ENCODE measurements around the gene PLAC1.

The PLAC1 gene

GRCh38 chrX:134658002-134658759, at the start of gene PLAC1:
Gene PLAC1 (minus strand): TSS chrX:134658471. CDS start chrX:134566682, 91,789 bp downstream.
- H3K27me3 ChIP-seq (ENCODE audit: insufficient read depth, low read depth) = no peaks in the 10 kb centered on the region
- H3K4me1 ChIP-seq (ENCODE audit: low read depth, poor library complexity, severe bottlenecking) = no peaks in the 10 kb centered on the region
- H3K4me3 ChIP-seq (IDR thresholded peaks at IDR 0.05; ENCODE audit: insufficient read depth, low read depth, low read length) = no peak within 1 kb of the TSS

GRCh38 chrX:134706138-134706537, 47.9 kb upstream of the PLAC1 start:
- no peak overlapping the region for H3K9ac ChIP-seq
- H4K20me1 ChIP-seq (ENCODE audit: insufficient read depth) = no peaks in the 10 kb centered on the region
- no peaks in the 10 kb centered on the region for H3K36me3 ChIP-seq (ENCODE audit: insufficient read depth)
- no peaks in the 10 kb centered on the region for H3K79me2 ChIP-seq (ENCODE audit: insufficient read depth, low read depth)
- no peak overlapping the region for H3K4me2 ChIP-seq
- H3K4me1 ChIP-seq (ENCODE audit: low read depth, poor library complexity, severe bottlenecking) = no peaks in the 10 kb centered on the region
- H3K27me3 ChIP-seq (ENCODE audit: insufficient read depth, low read depth) = no peaks in the 10 kb centered on the region
- no peak for TF ChIP-seq CTCF (conservative IDR thresholded peaks at IDR 0.05; ENCODE audit: low read depth, low read length)
- H2AFZ ChIP-seq (ENCODE audit: low read depth) = no peak overlapping the region
- H3K4me3 ChIP-seq (IDR thresholded peaks at IDR 0.05; ENCODE audit: insufficient read depth, low read depth, low read length) = no peak overlapping the region
- no peak overlapping the region for H3K27ac ChIP-seq

More at GRCh38 chrX:134658002-134658759, at the start of gene PLAC1:
- no peaks in the 10 kb centered on the region for H4K20me1 ChIP-seq (ENCODE audit: insufficient read depth)
- no peak within 1 kb of the TSS for H2AFZ ChIP-seq (ENCODE audit: low read depth)
- no peak within 1 kb of the TSS for H3K4me2 ChIP-seq
- H3K36me3 ChIP-seq (ENCODE audit: insufficient read depth) = no peaks in the 10 kb centered on the region
- H3K9ac ChIP-seq = no peak within 1 kb of the TSS
- TF ChIP-seq CTCF (conservative IDR thresholded peaks at IDR 0.05; ENCODE audit: low read depth, low read length) = no peak
- no peak within 1 kb of the TSS for H3K27ac ChIP-seq
- no peaks in the 10 kb centered on the region for H3K79me2 ChIP-seq (ENCODE audit: insufficient read depth, low read depth)

GRCh38 chrX:134695999-134696398, 37.7 kb upstream of the PLAC1 start:
- H3K36me3 ChIP-seq (ENCODE audit: insufficient read depth) = no peaks in the 10 kb centered on the region
- H3K4me1 ChIP-seq (ENCODE audit: low read depth, poor library complexity, severe bottlenecking) = no peaks in the 10 kb centered on the region
- TF ChIP-seq CTCF (conservative IDR thresholded peaks at IDR 0.05; ENCODE audit: low read depth, low read length) = no peak
- H4K20me1 ChIP-seq (ENCODE audit: insufficient read depth) = no peaks in the 10 kb centered on the region
- H3K9ac ChIP-seq = no peak overlapping the region
- H3K4me3 ChIP-seq (IDR thresholded peaks at IDR 0.05; ENCODE audit: insufficient read depth, low read depth, low read length) = no peak overlapping the region
- H3K4me2 ChIP-seq = no peak overlapping the region
- H3K27me3 ChIP-seq (ENCODE audit: insufficient read depth, low read depth) = no peaks in the 10 kb centered on the region
- H2AFZ ChIP-seq (ENCODE audit: low read depth) = no peak overlapping the region
- H3K27ac ChIP-seq = no peak overlapping the region
- H3K79me2 ChIP-seq (ENCODE audit: insufficient read depth, low read depth) = no peaks in the 10 kb centered on the region

- no peaks in the 10 kb centered on the region for H3K4me1 ChIP-seq (ENCODE audit: low read depth, poor library complexity, severe bottlenecking)
- no peak overlapping the region for H3K4me3 ChIP-seq (IDR thresholded peaks at IDR 0.05; ENCODE audit: insufficient read depth, low read depth, low read length)
- no peak overlapping the region for H3K4me2 ChIP-seq
- no peaks in the 10 kb centered on the region for H3K36me3 ChIP-seq (ENCODE audit: insufficient read depth)
- H2AFZ ChIP-seq (ENCODE audit: low read depth) = no peak overlapping the region
- H3K27me3 ChIP-seq (ENCODE audit: insufficient read depth, low read depth) = no peaks in the 10 kb centered on the region
- no peak overlapping the region for H3K27ac ChIP-seq
- no peak for TF ChIP-seq CTCF (conservative IDR thresholded peaks at IDR 0.05; ENCODE audit: low read depth, low read length)
- H4K20me1 ChIP-seq (ENCODE audit: insufficient read depth) = no peaks in the 10 kb centered on the region
- H3K9ac ChIP-seq = no peak overlapping the region
- no peaks in the 10 kb centered on the region for H3K79me2 ChIP-seq (ENCODE audit: insufficient read depth, low read depth)
Observed at GRCh38 chrX:134694333-134695322, 36.4 kb upstream of the PLAC1 start.
